GM13977 (cell line): ENCODE measurements around the gene ADARB1.

Source experiments
- DNase-seq: peaks from one replicate; pipeline ENCODE4 v3.0.0; 2012; ENCODE audit warnings: low spot score
- CTCF ChIP-seq: IDR thresholded peaks from 2 replicates; pipeline ENCODE4 v1.5.1; 2012; ENCODE audit warnings: mild to moderate bottlenecking, control low read depth; ENCODE audit not compliant: insufficient read depth; ENCODE audit errors: extremely low read depth, missing control alignments
- in situ Hi-C: fragments of 300-500 bp; cut with MboI; formaldehyde crosslinking; loops from one replicate; pipeline ENCODE4 v1.12.0; 2022; ENCODE audit warnings: low sequenced_read_pairs, low pct_unique_long_range_greater_than_20kb, mixed read lengths, inconsistent platforms; ENCODE audit not compliant: unreplicated experiment

Gene ADARB1

GRCh38 chr21:45055861-45056260 lies 18.5 kb upstream of the ADARB1 start:
- in situ Hi-C loops = no loop called here
- no peak for TF ChIP-seq CTCF
- no peak for DNase-seq

- no peak for DNase-seq
- TF ChIP-seq CTCF = no peak
- in situ Hi-C loops = no loop called here
Observed at GRCh38 chr21:45056296-45056904, 18.0 kb upstream of the ADARB1 start.

GRCh38 chr21:45056917-45057560 lies 17.3 kb upstream of the ADARB1 start:
- no peak for TF ChIP-seq CTCF
- in situ Hi-C loops = no loop called here
- no peak for DNase-seq

GRCh38 chr21:45057886-45058285 lies 16.5 kb upstream of the ADARB1 start:
- in situ Hi-C loops = no loop called here
- no peak for DNase-seq

GRCh38 chr21:45059121-45059520 lies 15.3 kb upstream of the ADARB1 start:
- no peak for DNase-seq
- in situ Hi-C loops = no loop called here
- TF ChIP-seq CTCF = no peak

More at GRCh38 chr21:45057886-45058285, 16.5 kb upstream of the ADARB1 start:
- TF ChIP-seq CTCF = no peak

- no peak for TF ChIP-seq CTCF
- in situ Hi-C loops = no loop called here
- no peak for DNase-seq
Observed at GRCh38 chr21:45060089-45060488, 14.3 kb upstream of the ADARB1 start.
